ENCODE measurements around the gene ERCC6L2.

ERCC6L2 gene

DNA sequence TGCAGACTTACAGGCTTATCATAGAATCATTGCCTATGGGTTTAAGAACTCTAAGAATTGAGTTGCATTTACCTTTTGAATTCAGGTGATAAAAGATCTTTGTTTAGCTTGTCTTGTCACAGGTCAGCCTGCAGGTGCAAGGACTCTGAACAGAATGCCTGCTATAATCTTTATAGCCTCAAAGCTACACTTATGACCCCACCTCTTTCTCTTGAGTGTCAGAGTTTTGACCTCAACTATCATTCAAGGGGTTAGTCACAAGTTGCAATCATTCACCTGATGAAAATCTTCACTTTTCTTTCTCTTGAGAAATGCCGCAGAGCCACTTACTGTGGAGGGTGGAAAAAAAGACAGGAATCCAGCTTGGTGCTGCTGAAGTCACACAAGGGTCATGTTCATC lies 49.5 kb downstream of the ERCC6L2 start:
- no peaks in the 10 kb centered on the region for H3K79me2 ChIP-seq (ENCODE audit: insufficient read depth, low read length)
- no peak overlapping the region for H3K4me2 ChIP-seq (ENCODE audit: low read depth, low read length, poor library complexity, severe bottlenecking)
- no peak for TF ChIP-seq EZH2phosphoT487 (conservative IDR thresholded peaks at IDR 0.05; ENCODE audit: low read length)
- TF ChIP-seq, protein P1, sequence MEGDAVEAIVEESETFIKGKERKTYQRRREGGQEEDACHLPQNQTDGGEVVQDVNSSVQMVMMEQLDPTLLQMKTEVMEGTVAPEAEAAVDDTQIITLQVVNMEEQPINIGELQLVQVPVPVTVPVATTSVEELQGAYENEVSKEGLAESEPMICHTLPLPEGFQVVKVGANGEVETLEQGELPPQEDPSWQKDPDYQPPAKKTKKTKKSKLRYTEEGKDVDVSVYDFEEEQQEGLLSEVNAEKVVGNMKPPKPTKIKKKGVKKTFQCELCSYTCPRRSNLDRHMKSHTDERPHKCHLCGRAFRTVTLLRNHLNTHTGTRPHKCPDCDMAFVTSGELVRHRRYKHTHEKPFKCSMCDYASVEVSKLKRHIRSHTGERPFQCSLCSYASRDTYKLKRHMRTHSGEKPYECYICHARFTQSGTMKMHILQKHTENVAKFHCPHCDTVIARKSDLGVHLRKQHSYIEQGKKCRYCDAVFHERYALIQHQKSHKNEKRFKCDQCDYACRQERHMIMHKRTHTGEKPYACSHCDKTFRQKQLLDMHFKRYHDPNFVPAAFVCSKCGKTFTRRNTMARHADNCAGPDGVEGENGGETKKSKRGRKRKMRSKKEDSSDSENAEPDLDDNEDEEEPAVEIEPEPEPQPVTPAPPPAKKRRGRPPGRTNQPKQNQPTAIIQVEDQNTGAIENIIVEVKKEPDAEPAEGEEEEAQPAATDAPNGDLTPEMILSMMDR (IDR thresholded peaks at IDR 0.05; ENCODE audit: insufficient read depth, low read length, poor library complexity, severe bottlenecking): no peak
- H3K27ac ChIP-seq (ENCODE audit: low read depth, low read length): no peak overlapping the region
- peaks cover 48% of the 10 kb centered on the region for H3K36me3 ChIP-seq (ENCODE audit: low read length)
- no peak overlapping the region for H3K4me3 ChIP-seq (ENCODE audit: insufficient read depth, low read length, poor library complexity, severe bottlenecking)
- H2AFZ ChIP-seq (ENCODE audit: low read depth, low read length, severe bottlenecking): no peak overlapping the region
- no peak overlapping the region for H3K9ac ChIP-seq (ENCODE audit: low read length)
- H3F3A ChIP-seq (ENCODE audit: insufficient read depth): no peaks in the 10 kb centered on the region
- no peaks in the 10 kb centered on the region for H4K20me1 ChIP-seq (ENCODE audit: low read depth, low read length)
- H3K9me3 ChIP-seq (ENCODE audit: insufficient read depth, low read length): no peaks in the 10 kb centered on the region
- no peaks in the 10 kb centered on the region for H3K9me2 ChIP-seq (replicated peaks; ENCODE audit: insufficient read depth, low read length)
- H3K27me3 ChIP-seq (ENCODE audit: low read length): no peaks in the 10 kb centered on the region

DNA sequence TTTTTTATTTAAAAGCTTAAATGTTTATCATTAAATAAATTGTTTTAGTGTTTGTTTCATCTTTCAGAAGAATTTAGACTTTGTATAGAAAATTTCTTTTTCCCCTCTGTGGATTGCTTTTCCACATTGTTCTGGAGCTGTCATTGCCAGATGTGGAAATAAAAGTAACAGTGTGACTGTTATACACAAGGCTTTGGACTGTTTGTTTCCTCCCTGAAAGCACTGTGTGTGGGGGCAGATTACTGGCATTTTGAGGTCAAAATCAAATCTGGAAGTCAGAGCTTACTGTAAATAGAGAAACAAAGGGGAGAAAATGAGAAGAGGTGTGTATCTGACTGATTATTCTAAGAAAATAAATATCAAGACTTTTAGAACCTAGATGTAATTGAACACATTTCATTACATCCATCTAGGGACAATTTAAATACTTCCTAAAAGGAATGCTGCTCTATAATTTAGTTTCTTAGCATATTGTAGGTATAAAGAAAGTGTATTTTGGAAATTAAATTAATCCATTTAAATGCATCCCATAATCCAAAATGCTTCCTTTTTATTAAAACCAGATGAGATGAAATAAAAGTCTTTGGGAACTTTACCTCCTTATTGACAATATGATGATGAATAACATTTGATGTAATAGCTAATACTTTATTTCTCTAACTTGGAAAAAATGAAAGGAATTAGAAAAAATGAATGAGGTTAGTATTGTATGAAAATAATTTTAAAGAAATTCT lies 51.9 kb downstream of the ERCC6L2 start:
- Histone ChIP-seq H3K9me2 (replicated peaks; ENCODE audit: insufficient read depth, low read length) (no peaks in the 10 kb centered on the region), H3K27ac (ENCODE audit: low read depth, low read length) (no peak overlapping the region), H3K9me3 (ENCODE audit: insufficient read depth, low read length) (no peaks in the 10 kb centered on the region), H2AFZ (ENCODE audit: low read depth, low read length, severe bottlenecking) (no peak overlapping the region), H3F3A (ENCODE audit: insufficient read depth) (no peaks in the 10 kb centered on the region), H3K36me3 (ENCODE audit: low read length) (peaks cover 34% of the 10 kb centered on the region), H3K79me2 (ENCODE audit: insufficient read depth, low read length) (no peaks in the 10 kb centered on the region), H3K4me2 (ENCODE audit: low read depth, low read length, poor library complexity, severe bottlenecking) (no peak overlapping the region), H3K4me3 (ENCODE audit: insufficient read depth, low read length, poor library complexity, severe bottlenecking) (no peak overlapping the region), H3K9ac (ENCODE audit: low read length) (no peak overlapping the region), H4K20me1 (ENCODE audit: low read depth, low read length) (no peaks in the 10 kb centered on the region), H3K27me3 (ENCODE audit: low read length) (no peaks in the 10 kb centered on the region)
- TF ChIP-seq, protein P1 (IDR thresholded peaks at IDR 0.05; ENCODE audit: insufficient read depth, low read length, poor library complexity, severe bottlenecking): no peak
- TF ChIP-seq EZH2phosphoT487 (conservative IDR thresholded peaks at IDR 0.05; ENCODE audit: low read length): no peak

DNA sequence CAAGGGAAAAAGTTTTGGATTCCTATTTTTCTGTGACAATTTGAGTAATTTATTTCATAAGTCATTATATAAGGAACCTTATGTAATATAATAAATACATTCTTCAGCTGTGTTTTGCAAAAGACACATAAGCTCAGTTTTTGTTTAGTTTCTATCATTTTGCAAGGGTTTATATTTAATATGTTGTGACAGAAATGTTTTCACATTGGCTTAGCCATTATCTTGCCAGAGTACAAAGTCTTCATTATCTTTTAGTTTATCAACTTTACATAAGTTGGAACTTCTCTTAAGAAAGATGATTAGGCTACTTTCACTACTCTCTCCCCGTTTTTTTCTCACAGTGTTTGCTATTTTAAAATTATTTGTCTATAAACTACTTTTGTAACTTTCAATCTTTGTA lies 54.8 kb downstream of the ERCC6L2 start:
- Histone ChIP-seq H3K36me3 (ENCODE audit: low read length) (peaks cover 19% of the 10 kb centered on the region), H3K4me2 (ENCODE audit: low read depth, low read length, poor library complexity, severe bottlenecking) (no peak overlapping the region), H3K9me3 (ENCODE audit: insufficient read depth, low read length) (no peaks in the 10 kb centered on the region), H3K27ac (ENCODE audit: low read depth, low read length) (no peak overlapping the region), H4K20me1 (ENCODE audit: low read depth, low read length) (no peaks in the 10 kb centered on the region), H3K9ac (ENCODE audit: low read length) (no peak overlapping the region), H3K9me2 (replicated peaks; ENCODE audit: insufficient read depth, low read length) (no peaks in the 10 kb centered on the region), H3K79me2 (ENCODE audit: insufficient read depth, low read length) (no peaks in the 10 kb centered on the region), H2AFZ (ENCODE audit: low read depth, low read length, severe bottlenecking) (no peak overlapping the region), H3K4me3 (ENCODE audit: insufficient read depth, low read length, poor library complexity, severe bottlenecking) (no peak overlapping the region), H3K27me3 (ENCODE audit: low read length) (no peaks in the 10 kb centered on the region), H3F3A (ENCODE audit: insufficient read depth) (no peaks in the 10 kb centered on the region)
- TF ChIP-seq, protein P1 (IDR thresholded peaks at IDR 0.05; ENCODE audit: insufficient read depth, low read length, poor library complexity, severe bottlenecking): no peak
- TF ChIP-seq EZH2phosphoT487 (conservative IDR thresholded peaks at IDR 0.05; ENCODE audit: low read length): no peak

Data from SU-DHL-6 (cell line).